GM18511 (cell line): Measurements from ENCODE around the gene TMEM178B.
"Not testable (repeated sequence)": the region's sequence is repeated elsewhere in the genome, so short reads cannot be mapped to it uniquely, and the experiment has no call there.

Experiments used
- ATAC-seq: cut with Tn5 transposase; IDR thresholded peaks from one replicate; pipeline ENCODE4 v1.9.1; 2021; ENCODE audit warnings: mild to moderate bottlenecking, moderate library complexity; ENCODE audit not compliant: unreplicated experiment

Gene TMEM178B

GRCh38 chr7:141073641-141074161 is at the start of gene TMEM178B:
Gene TMEM178B (plus strand): TSS chr7:141074064.
- no peak for ATAC-seq

GRCh38 chr7:141024668-141025067 is 49.2 kb upstream of the TMEM178B start:
- no peak for ATAC-seq

GRCh38 chr7:141027043-141027442 is 46.8 kb upstream of the TMEM178B start:
- ATAC-seq = no peak

DNA sequence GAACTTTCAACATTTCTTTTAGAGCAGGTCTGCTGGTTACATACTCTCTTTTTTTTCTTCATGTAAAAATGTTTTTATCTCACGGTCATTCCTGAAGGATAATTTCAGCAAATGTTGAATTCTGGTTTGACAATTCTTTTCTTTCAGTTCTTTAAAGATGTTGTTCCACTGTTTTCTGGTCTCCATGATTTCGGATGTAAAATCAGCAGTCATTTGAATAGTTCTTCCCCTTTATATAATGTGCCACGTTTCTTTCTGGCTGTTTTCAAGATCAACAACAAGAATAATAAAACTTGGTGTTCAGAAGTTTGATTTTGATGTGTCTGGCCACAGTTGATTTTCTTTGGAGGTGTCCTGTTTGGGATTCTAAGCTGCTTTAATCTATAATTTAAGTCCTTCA is 45.1 kb upstream of the TMEM178B start:
- no peak for ATAC-seq

- ATAC-seq = not testable (repeated sequence)
These were observed 41.1 kb upstream of the TMEM178B start for GRCh38 chr7:141032539-141033323.

- ATAC-seq = not testable (repeated sequence)
These were observed 35.8 kb upstream of the TMEM178B start for GRCh38 chr7:141038100-141038499.

DNA sequence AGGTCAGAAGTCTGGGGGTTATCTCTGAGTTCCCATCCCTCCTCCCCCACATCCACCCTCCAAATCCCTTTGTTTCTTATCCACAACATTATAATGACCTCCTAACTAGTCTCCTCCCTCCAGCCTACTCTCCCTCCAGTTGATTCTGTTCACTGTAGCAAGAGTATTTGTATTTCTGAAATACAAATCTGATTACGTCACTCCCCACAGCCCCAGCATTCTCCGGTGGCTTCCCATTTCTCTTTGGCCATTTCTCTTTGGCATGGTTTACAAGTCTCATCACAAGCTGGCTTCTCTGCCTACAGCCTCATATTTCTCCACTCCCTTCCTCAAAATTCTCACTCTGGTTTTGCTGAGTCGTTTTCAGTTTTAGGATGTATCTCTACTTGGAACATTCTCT is 34.5 kb upstream of the TMEM178B start:
- ATAC-seq = no peak

DNA sequence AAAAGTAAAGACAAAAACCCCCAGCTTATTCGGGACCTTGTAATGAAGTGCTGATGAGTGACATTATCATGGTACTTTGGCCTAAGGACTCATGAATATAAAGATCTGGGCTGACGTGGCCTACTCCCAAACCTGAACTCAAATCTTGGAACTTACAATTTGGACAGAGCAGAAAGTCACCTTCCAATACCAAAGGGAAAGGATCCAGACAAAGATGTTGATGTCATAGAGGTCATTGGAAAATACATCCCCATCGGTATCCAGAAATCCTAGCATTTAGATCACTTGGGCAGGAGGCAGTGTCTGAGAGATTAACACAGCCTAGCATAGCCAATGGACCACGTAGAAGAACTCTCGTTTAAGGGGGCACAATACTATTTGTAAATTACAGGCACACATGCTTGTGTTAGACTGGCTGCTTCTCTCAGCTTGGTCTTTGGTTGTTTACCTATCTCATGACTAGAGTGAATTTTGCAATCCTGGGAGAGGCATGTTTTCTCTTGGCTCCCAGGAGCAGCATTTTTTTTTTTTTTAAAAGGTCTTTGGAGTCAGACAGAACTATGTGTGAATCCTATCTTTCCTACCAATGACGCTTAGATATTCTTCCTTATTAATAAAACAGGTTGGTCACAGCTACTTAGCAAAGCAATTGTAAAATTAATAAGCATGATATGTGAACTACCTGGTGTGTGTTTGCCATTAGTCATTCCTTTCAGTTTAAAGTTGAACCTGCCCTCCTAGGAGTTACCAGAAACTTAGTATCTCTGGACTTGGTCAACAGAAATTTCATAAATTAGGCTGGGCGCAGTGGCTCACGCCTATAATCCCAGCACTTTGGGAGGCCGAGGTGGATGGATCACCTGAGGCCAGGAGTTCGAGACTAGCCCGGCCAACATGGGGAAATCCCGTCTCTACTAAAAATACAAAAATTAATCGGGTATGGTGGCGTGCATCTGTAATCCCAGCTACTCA is 31.4 kb upstream of the TMEM178B start:
- no peak for ATAC-seq

GRCh38 chr7:141043616-141044015 is 30.2 kb upstream of the TMEM178B start:
- no peak for ATAC-seq

DNA sequence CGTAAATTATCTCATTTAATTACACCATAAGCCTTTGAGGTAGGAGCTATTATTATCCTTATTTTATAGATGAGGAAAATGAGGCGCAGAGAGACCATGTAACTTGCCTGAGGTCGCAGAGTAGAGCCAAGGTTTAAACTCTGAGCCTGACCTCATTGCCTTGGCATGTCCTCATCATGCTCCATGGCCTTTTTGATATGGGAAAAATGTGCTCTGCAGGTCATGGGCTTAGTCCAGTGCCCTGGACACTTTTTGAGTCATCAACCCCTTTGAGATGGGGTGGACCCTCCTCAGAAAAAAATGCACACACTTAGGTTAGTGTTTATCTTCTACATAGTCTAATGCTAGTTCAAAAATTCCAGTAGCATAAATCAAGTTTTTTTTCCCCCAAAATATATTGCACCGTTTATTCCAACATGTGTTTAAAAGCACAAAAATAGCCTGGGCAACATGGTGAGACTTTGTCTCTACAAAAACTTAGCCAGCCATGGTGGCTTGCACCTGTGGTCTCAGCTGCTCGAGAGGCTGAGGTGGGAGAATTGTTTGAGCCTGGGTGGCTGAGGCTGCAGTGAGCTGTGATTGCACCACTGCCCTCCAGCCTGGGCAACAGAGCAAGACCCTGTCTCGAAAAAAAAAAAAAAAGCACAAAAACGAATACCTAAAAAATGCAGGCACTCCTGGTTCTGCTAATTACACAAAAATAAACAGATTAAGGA is 28.6 kb upstream of the TMEM178B start:
- no peak for ATAC-seq

- ATAC-seq = no peak
These were observed 27.8 kb upstream of the TMEM178B start for GRCh38 chr7:141045842-141046620.

GRCh38 chr7:141053626-141054025 is 20.2 kb upstream of the TMEM178B start:
- no peak for ATAC-seq

GRCh38 chr7:141055146-141055545 is 18.7 kb upstream of the TMEM178B start:
- ATAC-seq = no peak

DNA sequence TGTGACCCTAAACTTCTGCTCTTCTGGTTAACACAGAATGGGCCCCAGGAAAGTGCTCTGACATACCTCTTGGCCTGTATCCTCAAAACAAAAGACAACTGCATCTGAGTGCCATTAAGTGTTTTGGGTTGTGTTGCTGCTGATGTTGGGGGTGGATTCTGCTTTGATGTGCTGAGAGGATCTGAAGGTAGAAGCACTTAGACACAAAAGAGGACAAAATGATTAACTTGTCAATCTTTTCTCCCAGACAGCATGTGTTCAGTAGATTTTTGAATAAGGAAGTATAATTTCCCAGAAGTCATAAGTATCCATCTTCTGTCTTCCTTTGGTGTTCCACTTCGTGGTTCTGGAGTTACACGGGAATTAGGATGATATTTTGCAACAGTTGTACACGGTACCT is 16.1 kb upstream of the TMEM178B start:
- ATAC-seq = no peak

- ATAC-seq = not testable (repeated sequence)
These were observed 6.0 kb upstream of the TMEM178B start for GRCh38 chr7:141067856-141068255.

DNA sequence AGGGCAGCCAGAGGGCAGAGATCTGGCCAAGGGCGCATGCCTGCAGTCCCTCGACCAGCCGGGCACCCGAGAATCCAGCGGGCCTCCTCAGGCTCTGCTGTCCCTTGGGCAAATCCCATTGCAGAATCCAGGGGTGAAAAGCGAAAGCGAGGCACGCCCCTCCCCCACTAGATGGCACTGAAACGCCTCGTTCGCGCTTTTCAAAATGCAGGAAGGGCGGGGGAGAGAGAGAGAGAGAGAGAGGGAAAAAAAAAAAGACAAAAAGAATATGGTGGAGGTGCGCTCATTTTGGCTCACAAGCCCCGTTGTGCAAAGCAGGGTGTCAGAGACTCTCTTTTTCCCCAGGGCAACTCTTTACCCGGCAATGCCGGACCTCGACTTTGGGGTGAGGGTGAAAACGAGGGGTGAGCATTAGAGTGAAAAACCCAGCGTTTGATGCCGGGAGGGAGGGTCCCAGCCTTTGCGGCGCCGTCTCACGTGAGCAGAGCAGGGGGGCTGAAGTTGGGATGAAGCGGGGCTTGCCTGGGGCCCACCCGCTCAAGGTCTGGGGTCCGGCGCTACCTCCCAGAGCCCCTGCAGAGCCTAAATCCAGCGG is 2.5 kb upstream of the TMEM178B start:
- no peak for ATAC-seq

DNA sequence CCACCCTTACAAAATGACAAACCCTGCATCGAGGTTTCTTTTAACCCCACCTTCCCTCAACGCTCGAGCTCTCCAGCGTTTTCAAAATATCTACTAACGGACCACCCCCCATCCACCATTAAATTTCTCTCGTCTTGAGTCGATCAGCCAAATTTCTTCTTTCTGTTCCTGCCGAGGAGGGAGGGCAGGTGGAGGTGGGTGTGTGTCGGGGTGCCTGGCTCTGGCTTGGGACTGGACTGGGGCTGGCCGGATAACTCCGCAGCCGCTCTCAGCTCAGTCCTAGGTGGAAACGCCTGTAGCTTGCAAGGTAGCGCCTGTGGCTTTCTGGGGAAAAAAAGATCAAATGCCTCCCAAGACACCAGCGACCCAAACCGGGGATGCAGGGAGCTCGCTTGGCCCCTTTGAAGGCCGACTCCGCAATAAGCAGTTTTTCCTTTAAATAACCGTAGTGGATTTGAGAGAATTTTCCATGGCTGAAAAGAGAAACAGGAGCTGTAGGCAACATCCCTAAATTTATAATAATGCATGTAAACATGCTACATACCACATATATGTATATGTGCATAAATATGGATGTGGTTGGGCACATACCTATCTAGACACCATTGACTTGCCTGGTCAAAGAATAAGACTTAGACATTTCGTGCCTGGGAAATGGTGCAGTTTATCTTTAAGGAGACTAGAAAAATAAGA is 1.9 kb upstream of the TMEM178B start:
- no peak for ATAC-seq

- peak; percentile 40 for ATAC-seq
These were observed 1.2 kb upstream of the TMEM178B start for GRCh38 chr7:141072548-141073172.

GRCh38 chr7:141073173-141073640 is 657 bp upstream of the TMEM178B start:
- ATAC-seq = no peak
